Measurements from ENCODE around the gene IL6ST. TPM values are rescaled to one million over a fixed set of nuclear protein-coding genes. Genes with fewer than 3 reads are reported as not detected.

Gene IL6ST
- total RNA-seq, 1 experiment from 2014 or later: 7.8 TPM

DNA sequence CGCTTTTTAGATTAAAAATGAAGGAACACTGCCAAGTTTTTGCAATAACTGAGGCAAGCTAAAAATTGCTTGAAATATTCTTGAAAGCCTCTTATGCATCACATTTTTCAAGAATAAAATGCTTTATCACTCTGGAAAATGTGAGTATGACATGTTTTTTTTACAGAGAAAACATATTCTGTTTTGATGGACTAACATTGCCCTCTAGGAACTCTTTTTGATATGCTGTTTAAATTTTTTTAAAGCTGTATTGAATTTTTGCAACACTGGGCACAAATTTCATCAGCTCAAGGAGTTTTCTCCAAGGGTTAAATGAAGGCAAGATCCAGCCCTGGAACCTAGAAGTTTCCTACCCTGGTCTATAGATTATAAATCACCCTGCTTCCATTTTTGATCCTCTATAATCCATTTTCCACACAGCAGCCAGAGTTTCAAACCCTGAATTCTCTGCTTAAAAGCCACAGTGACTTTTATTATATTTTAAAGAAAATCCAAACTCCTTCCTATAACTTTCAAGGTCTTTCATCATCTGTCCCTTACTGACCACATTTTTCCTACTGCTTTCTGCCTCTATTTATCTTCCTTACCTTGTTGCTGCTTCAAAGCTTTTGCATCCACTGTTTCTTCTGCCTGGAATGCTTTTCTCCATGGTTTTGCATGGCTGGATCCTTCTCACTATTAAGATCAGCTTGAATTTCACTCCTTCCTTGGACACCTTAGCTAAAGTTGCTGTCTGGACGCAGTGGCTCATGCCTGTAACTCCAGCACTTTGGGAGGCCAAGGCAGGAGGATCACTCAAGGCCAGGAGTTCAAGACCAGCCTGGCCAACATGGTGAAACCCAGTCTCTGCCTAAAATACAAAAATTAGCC, 82.7 kb downstream of the IL6ST start:
- DNase-seq: no peak
- H3K27me3 ChIP-seq (ENCODE audit: control insufficient read depth, insufficient read depth, low read length): no peaks in the 10 kb centered on the region
- H3K4me3 ChIP-seq (ENCODE audit: insufficient read depth, low read depth, low read length): no peak overlapping the region
- H3K36me3 ChIP-seq (replicated peaks; ENCODE audit: control insufficient read depth, insufficient read depth, low read length): no peaks in the 10 kb centered on the region

GRCh38 chr5:55908804-55909203, 86.0 kb downstream of the IL6ST start:
- H3K36me3 ChIP-seq (replicated peaks; ENCODE audit: control insufficient read depth, insufficient read depth, low read length): no peaks in the 10 kb centered on the region
- no peak for DNase-seq
- no peak overlapping the region for H3K4me3 ChIP-seq (ENCODE audit: insufficient read depth, low read depth, low read length)
- no peaks in the 10 kb centered on the region for H3K27me3 ChIP-seq (ENCODE audit: control insufficient read depth, insufficient read depth, low read length)

GRCh38 chr5:55907927-55908326, 86.8 kb downstream of the IL6ST start:
- H3K36me3 ChIP-seq (replicated peaks; ENCODE audit: control insufficient read depth, insufficient read depth, low read length): no peaks in the 10 kb centered on the region
- no peak overlapping the region for H3K4me3 ChIP-seq (ENCODE audit: insufficient read depth, low read depth, low read length)
- DNase-seq: no peak
- no peaks in the 10 kb centered on the region for H3K27me3 ChIP-seq (ENCODE audit: control insufficient read depth, insufficient read depth, low read length)

DNA sequence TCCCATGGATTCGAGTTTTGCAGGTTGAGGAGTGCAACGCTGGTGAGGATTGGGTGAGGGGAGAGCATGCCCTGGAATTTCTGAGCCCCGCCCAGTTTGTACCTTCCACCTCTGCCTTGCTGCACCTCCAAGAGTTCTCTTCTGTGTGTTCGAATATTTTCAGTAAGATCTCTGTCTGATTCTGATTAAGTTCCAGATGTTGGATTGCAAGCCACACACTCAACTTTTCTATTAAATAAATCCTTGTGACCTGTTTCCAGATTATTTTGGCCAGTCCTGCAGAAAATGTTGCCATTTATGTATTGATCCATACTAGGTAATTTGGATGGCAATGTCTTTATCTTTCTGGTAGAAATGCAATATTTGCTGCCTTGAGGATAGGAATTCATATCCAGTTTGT, 89.5 kb downstream of the IL6ST start:
- DNase-seq: no peak
- Histone ChIP-seq H3K4me3 (ENCODE audit: insufficient read depth, low read depth, low read length) (no peak overlapping the region), H3K27me3 (ENCODE audit: control insufficient read depth, insufficient read depth, low read length) (no peaks in the 10 kb centered on the region), H3K36me3 (replicated peaks; ENCODE audit: control insufficient read depth, insufficient read depth, low read length) (no peaks in the 10 kb centered on the region)

DNA sequence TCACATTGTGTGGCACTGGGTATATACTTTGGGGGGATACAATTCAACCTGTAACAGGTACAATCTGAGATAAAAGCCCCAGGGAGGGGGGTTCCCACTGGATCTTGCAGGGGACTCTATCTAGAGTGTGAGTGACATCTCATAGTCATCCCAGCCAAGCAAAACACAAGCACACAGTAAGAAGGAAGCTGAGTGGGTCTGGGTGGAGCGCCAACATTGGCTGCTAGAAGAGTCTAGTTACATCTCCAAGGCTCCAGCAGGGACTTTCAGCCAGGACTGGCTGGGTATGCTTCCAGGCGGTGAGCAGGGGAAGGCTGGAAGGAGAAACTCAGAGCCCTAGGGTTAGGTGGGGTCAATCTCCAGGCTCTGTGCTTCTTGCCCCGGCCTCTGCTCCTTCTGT, 90.6 kb downstream of the IL6ST start:
- no peak for DNase-seq
- no peaks in the 10 kb centered on the region for H3K27me3 ChIP-seq (ENCODE audit: control insufficient read depth, insufficient read depth, low read length)
- H3K4me3 ChIP-seq (ENCODE audit: insufficient read depth, low read depth, low read length): no peak overlapping the region
- H3K36me3 ChIP-seq (replicated peaks; ENCODE audit: control insufficient read depth, insufficient read depth, low read length): no peaks in the 10 kb centered on the region

- Histone ChIP-seq H3K36me3 (replicated peaks; ENCODE audit: control insufficient read depth, insufficient read depth, low read length) (no peaks in the 10 kb centered on the region), H3K4me3 (ENCODE audit: insufficient read depth, low read depth, low read length) (no peak overlapping the region), H3K27me3 (ENCODE audit: control insufficient read depth, insufficient read depth, low read length) (no peaks in the 10 kb centered on the region)
- no peak for DNase-seq
Observed at GRCh38 chr5:55903121-55903701, 91.6 kb downstream of the IL6ST start.

- H3K4me3 ChIP-seq (ENCODE audit: insufficient read depth, low read depth, low read length): no peak overlapping the region
- DNase-seq: no peak
- H3K27me3 ChIP-seq (ENCODE audit: control insufficient read depth, insufficient read depth, low read length): no peaks in the 10 kb centered on the region
- no peaks in the 10 kb centered on the region for H3K36me3 ChIP-seq (replicated peaks; ENCODE audit: control insufficient read depth, insufficient read depth, low read length)
Observed at GRCh38 chr5:55902696-55903095, 92.1 kb downstream of the IL6ST start.

DNA sequence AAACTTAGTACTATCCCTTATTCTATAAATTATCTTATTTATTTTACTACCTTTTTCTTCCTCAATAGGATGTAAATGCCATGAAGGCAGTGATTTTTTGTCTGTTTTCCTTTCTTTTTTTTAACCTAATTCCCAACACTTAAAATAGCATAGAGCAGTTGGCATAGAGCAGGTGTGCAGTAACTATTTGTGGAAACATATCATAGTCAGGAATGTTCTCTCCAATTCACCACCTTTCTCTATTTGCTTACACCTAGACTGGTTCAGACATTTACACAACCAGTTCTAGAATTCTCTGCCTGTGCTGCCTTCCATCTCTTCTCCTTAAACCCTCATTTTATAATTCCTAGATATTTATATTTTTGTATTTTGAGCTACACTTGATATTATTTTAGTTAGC, 94.0 kb downstream of the IL6ST start:
- no peak for DNase-seq
- H3K36me3 ChIP-seq (replicated peaks; ENCODE audit: control insufficient read depth, insufficient read depth, low read length): no peaks in the 10 kb centered on the region
- H3K27me3 ChIP-seq (ENCODE audit: control insufficient read depth, insufficient read depth, low read length): no peaks in the 10 kb centered on the region
- H3K4me3 ChIP-seq (ENCODE audit: insufficient read depth, low read depth, low read length): no peak overlapping the region

DNA sequence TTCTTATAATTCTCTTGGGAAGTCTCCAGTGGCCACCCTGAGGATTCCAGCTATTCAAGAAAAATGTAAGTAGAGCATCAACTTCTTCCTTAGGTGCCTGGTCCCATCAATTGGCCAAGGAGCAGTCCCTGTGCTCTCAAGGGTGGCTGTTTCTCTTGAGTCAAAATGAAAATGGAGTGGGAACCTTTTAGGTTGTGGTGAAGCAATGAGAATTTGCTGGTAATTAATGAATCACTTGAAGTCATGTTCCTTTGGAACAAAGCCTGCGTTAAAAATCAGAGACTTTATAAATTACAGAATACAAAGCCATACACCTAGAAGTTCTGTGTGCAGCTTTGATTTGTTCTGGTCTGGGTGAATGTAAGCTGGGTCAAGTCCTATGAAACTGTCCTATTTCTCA, 94.7 kb downstream of the IL6ST start:
- Histone ChIP-seq H3K36me3 (replicated peaks; ENCODE audit: control insufficient read depth, insufficient read depth, low read length) (no peaks in the 10 kb centered on the region), H3K27me3 (ENCODE audit: control insufficient read depth, insufficient read depth, low read length) (no peaks in the 10 kb centered on the region), H3K4me3 (ENCODE audit: insufficient read depth, low read depth, low read length) (no peak overlapping the region)
- no peak for DNase-seq

DNA sequence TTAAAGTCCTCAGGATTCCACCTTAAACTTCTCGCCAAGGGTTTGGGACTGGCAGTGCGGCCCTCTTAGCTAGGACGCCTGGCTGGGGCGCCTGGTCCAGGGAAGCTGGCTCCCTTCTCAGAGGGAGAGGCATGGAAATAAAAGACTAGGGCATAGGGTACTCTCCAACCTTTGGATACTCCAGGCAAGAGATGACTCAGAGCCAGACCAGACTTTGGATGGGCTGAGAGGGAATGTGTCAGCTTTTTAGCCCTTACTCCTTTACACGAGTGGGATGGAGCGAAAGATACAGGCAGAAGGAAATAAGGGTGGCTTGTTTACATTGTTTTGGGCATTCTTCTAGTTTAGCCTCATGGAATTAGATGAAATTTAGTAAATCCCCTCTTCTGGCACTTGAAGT, 95.4 kb downstream of the IL6ST start:
- no peak overlapping the region for H3K4me3 ChIP-seq (ENCODE audit: insufficient read depth, low read depth, low read length)
- no peaks in the 10 kb centered on the region for H3K27me3 ChIP-seq (ENCODE audit: control insufficient read depth, insufficient read depth, low read length)
- H3K36me3 ChIP-seq (replicated peaks; ENCODE audit: control insufficient read depth, insufficient read depth, low read length): no peaks in the 10 kb centered on the region
- DNase-seq: no peak

GRCh38 chr5:55897905-55898304, 96.9 kb downstream of the IL6ST start:
- Histone ChIP-seq H3K27me3 (ENCODE audit: control insufficient read depth, insufficient read depth, low read length) (no peaks in the 10 kb centered on the region), H3K36me3 (replicated peaks; ENCODE audit: control insufficient read depth, insufficient read depth, low read length) (no peaks in the 10 kb centered on the region), H3K4me3 (ENCODE audit: insufficient read depth, low read depth, low read length) (no peak overlapping the region)
- no peak for DNase-seq

- no peak for DNase-seq
- Histone ChIP-seq H3K36me3 (replicated peaks; ENCODE audit: control insufficient read depth, insufficient read depth, low read length) (no peaks in the 10 kb centered on the region), H3K4me3 (ENCODE audit: insufficient read depth, low read depth, low read length) (no peak overlapping the region), H3K27me3 (ENCODE audit: control insufficient read depth, insufficient read depth, low read length) (no peaks in the 10 kb centered on the region)
Observed at GRCh38 chr5:55897206-55897894, 97.4 kb downstream of the IL6ST start.

DNA sequence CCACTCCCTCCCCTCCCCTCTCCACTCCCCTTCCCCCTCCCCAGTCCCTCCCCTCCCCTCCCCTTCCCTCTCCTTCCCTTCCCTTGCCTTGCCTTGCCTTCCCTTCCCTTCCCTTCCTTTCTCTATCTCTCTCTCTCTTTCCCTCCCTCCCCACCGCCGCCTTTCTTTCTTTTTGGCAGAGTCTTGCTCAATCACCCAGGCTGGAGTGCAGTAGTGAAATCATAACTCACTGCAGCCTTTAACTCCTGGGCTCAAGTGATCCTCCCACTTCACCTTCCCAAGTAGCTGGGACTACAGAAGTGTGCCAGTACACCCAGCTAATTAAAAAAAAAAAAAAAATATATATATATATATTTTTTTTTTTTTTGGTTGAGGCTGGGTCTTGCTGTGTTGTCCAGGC, 98.1 kb downstream of the IL6ST start:
- Histone ChIP-seq H3K27me3 (ENCODE audit: control insufficient read depth, insufficient read depth, low read length) (no peaks in the 10 kb centered on the region), H3K36me3 (replicated peaks; ENCODE audit: control insufficient read depth, insufficient read depth, low read length) (no peaks in the 10 kb centered on the region), H3K4me3 (ENCODE audit: insufficient read depth, low read depth, low read length) (no peak overlapping the region)
- DNase-seq: no peak

DNA sequence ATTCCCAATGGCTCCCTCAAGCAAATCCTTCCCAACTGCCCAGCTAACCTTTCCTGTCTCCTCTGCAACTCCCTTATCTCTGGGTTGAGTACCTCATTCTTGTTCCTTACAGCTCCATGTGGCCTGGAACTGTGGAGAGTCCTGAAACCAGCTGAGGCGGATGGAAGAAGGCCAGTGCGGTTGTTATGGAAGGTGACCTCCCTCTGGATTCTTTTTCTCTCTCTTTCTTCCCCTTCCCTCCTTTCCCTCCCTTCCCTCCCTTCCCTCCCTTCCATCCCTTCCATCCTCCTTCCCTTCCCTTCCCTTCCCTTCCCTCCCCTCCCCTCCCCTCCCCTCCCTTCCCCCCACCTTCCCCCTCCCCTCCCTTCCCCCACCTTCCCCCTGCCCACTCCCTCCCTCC, 98.5 kb downstream of the IL6ST start:
- no peaks in the 10 kb centered on the region for H3K36me3 ChIP-seq (replicated peaks; ENCODE audit: control insufficient read depth, insufficient read depth, low read length)

DNA sequence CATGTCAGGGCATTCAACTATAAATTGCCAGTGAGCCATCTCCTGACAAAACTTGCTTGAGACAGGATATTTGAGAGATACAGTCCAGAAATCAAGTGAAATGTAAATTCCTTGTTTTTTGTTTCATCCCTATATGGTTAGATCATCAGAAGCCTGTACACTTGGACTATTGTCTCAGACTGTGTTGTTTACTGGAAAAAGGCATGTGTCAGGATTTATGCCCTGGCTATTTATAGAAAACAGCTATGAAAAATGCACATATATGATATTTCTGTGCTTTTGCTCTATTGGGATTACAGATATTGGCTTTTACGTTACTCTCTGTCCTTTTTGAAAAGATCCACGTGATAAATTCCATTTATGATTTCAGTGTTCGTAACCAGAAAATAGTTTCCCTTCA, 99.4 kb downstream of the IL6ST start:
- no peaks in the 10 kb centered on the region for H3K27me3 ChIP-seq (ENCODE audit: control insufficient read depth, insufficient read depth, low read length)
- no peak overlapping the region for H3K4me3 ChIP-seq (ENCODE audit: insufficient read depth, low read depth, low read length)
- no peak for DNase-seq
- H3K36me3 ChIP-seq (replicated peaks; ENCODE audit: control insufficient read depth, insufficient read depth, low read length): no peaks in the 10 kb centered on the region

More for the DNA sequence above, 98.5 kb downstream of the IL6ST start:
- no peak overlapping the region for H3K4me3 ChIP-seq (ENCODE audit: insufficient read depth, low read depth, low read length)
- no peak for DNase-seq
- no peaks in the 10 kb centered on the region for H3K27me3 ChIP-seq (ENCODE audit: control insufficient read depth, insufficient read depth, low read length)

Measured in H7 (cell line).